ENCODE results near the gene PLA2G2C.
A peak's percentile ranks its signal among the peaks of the same experiment; 100 is the strongest.

Gene PLA2G2C

DNA sequence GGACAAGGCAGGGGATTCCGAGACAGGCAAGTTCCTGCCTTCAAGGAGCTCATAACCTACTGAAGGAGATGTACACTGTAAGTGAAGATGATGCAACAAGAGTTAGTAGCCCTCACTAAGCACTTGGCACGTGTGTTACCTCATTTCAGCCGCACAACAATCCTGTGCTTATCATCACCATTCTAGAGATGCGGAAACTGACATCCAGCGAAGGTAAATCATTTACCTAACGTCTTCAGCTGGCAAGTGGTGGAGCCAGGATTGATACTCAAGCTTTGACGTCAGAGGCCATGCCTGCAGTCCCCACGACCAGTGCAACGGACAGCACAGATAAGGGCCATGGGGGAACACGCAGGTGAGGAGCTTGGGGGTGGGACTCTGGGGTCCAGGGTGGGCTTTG, 3.3 kb downstream of the PLA2G2C start:
- no peak for DNase-seq

DNA sequence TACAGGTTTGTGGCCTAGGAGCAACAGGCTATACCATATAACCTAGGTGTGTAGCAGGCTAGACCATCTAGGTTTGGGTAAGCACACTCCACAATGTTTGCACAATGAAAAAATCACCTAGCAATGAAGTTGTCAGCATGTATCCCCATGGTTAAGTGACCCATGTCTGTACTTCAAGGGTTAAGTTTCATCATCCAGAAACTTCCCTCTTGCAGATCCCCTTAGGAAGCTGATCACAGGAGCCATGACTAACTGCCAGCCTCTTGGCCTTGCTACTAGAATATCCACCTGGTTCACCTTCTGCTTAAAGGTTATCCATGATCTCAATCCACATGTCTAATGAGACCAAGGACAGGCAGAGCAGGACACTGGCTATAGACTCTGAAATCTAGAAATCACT, 3.9 kb downstream of the PLA2G2C start:
- DNase-seq: no peak

DNA sequence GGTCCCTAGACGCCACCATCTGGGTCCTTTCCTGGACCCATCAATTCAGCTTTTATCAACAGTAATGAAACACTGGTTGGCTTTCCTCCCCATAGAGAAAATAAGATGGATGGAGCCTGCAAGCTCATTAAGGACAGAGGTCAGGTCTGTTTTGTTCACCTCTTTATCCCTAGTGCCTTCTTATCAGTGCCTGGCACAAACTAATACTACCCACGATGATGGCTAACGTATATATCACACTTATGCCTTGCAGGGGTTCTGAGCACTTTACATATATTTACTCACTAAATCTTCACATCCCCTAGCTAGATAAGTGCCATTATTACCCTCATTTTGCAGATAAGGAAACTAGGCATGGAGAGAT, 5.5 kb downstream of the PLA2G2C start:
- DNase-seq: no peak

DNA sequence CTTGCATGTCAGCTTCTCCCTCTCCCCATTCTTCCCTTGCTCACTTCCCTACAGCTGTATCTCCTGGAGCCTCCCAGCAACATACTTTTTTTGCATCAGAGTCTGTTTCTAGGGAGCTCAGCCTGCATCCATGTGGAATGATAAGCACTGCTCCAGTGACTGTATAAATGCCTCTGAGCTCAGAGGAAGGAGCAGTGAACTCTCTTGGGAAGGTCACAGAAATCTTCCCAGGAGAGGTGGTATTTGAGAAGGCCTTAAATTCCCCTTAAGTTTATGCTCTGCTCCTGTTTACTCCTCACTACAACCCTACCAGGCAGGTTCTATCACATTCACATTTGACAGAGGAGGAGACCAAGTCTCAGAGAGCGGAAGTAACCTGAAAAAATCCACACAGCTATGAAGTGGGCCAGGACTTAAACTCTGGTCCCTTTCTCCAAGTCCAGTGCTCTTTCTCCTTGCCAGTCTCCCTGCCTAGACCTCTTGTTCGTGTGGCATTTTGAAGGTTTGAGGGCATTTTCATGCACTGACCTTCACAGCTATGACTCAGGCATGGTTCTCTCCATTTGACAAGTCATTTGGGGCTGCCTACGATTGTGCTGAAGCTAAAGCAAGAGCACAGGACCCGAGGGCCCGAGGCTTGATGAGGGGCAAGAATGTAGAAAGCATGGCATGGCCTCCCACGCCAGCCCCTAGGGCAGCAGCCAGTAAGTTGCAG, 6.0 kb downstream of the PLA2G2C start:
- DNase-seq: no peak

DNA sequence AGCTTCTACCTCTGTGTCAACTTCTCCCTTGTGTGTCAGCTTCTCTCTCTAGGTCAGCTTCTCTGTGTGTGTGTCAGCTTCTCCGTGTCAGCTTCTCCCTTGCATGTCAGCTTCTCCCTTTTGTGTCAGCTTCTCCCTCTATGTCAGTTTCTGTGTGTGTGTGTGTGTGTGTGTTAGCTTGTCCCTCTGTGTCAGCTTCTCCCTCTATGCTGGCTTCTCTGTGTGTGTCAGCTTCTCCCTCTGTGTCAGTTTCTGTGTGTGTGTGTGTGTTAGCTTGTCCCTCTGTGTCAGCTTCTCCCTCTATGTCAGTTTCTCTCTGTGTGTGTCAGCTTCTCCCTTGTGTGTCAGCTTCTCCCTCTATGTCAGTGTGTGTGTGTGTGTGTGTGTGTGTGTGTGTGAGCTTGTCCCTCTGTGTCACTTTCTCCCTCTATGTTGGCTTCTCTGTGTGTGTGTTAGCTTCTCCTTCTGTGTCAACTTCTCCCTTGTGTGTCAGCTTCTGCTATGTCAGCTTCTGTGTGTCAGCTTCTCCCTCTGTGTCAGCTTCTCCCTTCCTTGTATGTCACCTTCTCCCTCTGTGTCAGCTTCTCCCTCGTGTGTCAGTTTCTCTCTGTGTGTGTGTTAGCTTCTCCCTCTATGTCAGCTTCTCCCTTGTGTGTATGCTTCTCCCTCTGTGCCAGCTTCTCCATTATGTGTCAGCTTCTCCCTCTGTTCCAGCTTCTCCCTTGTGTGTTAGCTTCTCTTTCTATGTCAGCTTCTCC, 6.8 kb downstream of the PLA2G2C start:
- DNase-seq: no peak

DNA sequence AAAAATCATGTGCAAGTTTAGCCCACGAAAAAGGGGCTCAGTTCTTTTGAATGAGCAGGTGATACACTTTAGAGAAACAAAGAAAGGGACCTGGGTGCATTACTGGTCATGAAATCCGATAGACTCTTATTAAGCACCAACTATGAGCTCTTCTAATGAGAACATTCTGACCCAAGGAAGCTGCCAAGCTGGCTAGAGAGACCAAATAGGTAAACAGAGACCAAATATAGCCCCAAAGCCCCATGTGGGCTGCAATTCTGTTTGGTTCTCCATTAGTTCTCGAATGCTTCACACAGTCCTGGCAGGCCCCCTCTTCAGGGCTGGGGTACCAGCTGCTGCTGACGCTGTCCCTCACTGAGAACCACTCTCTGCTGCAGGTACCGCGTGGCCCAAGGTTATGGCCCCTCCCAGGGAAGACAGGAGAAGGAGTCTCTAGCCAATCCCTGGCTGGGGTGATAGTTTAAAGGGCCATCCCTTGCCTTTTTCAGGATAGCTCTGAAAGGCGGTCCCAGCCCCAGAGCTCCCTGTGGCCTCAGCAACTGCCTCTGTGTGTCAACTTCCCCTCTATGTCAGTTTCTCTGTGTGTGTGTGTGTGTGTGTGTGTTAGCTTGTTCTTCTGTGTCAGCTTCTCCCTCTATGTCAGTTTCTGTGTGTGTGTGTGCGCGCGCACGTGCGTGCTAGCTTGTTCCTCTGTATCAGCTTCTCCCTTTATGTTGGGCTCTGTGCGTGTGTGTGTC, 7.5 kb downstream of the PLA2G2C start:
- peak; percentile 14 for DNase-seq

DNA sequence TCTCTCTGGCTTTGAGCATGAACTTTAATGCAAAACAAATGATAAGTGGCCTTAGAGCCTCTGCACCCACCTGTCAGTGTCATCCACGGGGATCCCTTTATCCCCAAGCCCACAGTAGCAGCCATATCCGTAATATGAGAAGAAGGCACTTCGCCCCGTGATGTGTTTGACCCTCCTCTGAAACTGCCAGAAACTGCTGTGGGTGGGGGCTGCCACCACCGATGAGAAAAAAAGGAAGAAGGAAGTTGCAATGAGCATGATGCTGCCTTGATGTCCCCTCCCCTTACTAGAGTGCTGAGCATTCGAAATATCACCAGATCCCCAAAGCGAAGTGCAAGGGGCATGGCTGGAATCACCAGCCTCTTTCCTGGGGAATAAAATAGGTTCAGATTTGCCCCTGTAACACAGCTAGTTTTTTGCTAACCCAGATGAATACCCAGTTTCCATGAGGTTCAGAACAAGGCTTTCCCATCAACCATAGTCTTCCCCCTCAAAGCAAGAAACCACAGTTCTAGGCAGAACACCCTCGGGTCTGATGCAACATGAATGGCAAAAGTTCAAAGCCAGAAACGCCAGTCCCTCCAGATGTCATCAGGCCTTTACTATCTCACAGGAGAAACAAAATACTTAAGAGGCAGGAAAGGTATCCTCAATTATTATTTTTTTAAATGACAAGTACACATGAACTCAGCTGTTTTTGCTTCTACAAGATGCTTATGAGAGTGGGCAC, 11.2 kb downstream of the PLA2G2C start:
- DNase-seq: peak; percentile 34

DNA sequence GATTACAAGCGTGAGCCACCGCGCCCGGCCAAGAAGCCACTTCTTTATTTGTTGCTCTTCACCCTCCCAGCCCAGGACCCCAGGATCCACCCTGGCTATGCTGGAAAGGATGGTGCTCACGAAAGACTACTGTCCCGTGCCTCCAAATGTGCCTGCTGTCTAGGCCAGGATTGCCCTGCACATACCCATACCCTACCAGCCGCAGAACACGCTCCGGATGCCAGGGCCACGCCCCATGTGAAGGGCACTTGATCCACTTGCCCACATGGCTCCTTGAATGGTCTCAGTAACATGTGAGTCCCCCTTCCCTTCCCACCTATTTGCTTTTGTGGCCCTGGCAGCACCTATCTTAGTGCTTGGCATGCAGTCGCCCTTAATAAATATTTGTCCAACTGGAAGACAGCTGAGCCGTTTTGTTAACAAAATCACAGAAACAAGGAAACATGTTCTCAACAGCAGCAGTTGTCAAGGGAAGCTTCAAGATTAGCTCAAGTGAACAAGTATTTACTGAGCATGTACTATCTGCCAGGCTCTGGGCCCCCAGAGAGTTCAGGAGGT, 14.2 kb downstream of the PLA2G2C start:
- DNase-seq: no peak

DNA sequence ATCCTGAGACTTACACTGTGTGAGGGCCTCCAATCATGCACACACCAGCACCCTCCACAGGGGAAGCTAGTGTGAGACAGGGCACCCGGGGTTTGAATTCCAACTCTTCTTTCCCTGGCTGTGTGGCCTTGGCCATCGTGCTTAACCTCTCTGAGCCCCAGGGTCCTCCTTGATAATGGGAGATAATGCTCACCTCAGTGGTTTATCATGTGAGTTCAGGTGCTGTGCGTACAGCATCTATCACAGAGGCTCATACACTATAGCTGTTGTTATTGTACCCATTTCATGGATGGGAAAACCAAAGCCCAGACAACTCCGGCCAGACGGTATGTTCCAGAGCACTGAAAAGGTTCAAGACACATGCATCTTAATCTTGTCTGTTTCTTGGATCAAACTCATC, 16.4 kb downstream of the PLA2G2C start:
- no peak for DNase-seq

DNA sequence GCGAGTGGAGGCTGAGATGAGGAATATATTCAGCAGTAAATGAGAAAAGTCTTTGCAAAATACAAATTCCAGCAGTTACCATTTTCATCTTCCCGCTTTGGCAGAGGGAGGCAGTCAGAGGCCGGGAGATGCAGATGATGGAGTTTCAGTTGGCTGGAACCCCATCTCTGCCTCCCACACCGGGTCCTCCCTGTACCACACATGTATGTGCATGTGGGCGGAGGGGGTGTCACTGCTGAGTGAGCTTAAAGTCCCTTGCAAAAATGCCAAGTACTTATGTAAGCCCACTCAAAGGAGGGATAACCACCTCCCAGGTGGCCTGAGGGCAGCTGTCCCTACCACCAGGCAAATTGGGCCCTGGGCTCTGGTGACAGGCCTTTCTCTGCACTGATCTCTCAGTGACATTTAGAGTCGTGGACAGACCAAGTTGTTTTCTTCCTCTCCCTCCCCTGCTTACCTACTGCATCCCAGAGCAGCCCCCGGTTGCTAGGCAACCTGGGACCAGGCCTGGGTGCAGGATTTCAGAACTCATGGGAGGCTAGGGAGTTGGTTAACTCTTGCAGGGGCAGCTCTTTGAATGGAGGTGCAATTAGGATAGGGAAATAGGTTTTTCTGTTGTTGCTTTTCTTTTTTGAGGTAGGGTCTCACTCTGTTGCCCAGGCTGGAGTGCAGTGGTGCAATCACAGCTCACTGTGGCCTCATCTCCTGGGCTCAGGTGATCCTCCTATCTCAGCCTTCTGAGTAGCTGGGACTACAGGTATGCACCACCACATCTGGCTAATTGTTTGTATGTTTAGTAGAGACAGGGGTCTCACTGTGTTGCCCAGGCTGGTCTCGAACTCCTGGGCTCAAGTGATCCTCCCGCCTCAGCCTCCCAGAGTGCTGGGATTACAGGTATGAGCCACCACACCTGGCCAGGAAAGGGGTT, 17.5 kb downstream of the PLA2G2C start:
- no peak for DNase-seq

DNA sequence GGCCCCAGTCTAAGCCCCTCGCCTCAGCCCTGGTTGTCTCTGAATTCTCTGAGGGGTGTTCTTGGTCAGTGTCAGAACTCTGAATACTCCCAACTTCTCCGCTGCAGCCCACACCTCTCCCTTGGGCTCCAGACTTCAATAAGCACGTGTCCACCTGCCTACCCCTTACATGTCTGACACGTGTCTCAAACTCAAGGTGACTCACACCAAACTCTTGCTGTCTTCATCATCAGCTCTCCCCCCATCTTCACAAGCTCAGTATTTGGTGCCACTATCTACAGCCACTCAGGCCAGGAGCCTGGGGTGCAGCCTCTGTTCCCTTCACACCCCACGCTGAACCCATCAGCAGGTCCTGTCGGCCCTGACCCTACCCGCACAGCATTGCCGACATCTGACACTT, 19.2 kb downstream of the PLA2G2C start:
- no peak for DNase-seq

DNA sequence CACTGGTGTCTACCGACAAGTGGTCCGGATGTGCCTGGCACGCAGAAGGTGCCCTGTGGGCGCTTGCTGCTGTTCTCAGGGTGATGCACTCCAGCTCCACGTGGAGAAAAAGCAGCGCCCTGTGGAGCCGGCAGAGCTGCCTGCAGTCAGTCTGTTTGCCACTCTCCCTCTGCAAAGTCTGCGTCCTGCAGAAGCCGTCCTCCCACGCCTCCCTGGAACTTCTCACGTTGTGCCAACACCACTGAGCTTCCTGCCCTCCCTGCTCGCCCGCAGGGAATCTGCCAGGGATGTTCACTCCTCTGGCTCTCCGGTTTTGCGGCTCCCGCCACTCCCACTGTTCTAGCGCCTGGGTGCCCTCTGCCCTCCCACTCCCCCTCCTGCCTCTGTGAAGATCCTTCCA, 20.3 kb downstream of the PLA2G2C start:
- DNase-seq: no peak

DNA sequence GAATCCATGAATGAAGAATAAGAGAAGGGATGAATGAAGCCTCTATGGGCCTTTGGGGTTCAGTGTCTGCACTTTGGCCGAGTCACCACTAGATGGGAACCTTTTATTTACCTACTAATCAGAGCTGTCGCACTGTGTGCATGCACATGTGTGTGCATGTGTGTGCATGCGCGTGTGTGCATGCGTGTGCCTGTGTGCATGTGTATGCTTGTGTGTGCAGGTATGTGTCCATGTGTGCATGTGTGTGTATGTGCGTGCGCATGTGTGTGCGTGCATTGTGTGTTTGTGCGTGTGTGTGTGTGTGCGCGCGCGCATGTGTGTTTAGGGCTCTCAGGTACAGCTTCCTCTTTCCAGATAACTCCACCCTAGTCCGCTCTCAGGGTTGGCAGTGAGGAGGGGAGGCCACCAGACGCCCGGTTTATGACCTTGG, 20.8 kb downstream of the PLA2G2C start:
- no peak for DNase-seq

DNA sequence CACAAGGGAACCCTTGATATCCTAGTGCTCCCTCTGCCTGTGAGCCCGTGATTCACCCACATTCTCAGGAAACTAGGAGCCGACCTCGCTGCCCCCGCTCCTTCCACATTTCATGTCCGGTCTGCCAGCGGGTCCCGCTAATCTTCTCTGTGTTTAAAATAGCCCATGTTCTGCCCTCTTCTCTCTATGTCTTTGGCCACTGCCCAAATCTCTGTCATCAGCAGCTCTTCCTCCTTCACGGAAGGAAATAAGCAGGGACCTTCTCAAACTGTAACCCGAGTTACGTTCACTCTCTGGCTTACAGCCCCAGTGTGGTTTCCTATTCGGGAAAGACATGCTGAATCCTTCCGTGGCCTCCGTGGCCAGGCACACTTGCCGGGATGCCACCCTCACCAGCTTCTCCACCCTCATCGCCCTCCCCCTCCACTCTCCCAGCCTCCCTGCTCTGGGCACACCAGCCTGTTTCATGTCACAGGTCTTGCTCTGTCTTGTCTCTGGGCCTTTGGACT, 21.6 kb downstream of the PLA2G2C start:
- DNase-seq: no peak

DNA sequence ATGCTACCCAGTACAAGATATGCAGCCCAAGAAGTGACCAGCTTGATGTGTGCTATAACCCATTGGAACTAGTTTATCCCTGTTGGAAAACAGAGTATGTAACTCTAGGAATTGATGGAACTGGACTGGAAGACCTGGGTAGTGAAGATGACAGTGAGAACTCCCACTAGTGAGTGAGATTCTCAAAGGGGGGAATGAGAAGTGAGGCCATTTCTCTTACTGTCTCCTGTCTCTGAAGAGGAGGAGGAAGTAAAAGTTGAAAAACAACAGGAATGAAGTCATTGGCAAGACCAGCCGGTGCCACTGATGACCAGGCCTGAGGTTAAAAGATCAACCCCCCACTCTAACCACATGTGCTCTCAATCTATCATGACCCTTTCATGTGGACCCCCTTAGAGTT, 26.3 kb downstream of the PLA2G2C start:
- no peak for DNase-seq

DNA sequence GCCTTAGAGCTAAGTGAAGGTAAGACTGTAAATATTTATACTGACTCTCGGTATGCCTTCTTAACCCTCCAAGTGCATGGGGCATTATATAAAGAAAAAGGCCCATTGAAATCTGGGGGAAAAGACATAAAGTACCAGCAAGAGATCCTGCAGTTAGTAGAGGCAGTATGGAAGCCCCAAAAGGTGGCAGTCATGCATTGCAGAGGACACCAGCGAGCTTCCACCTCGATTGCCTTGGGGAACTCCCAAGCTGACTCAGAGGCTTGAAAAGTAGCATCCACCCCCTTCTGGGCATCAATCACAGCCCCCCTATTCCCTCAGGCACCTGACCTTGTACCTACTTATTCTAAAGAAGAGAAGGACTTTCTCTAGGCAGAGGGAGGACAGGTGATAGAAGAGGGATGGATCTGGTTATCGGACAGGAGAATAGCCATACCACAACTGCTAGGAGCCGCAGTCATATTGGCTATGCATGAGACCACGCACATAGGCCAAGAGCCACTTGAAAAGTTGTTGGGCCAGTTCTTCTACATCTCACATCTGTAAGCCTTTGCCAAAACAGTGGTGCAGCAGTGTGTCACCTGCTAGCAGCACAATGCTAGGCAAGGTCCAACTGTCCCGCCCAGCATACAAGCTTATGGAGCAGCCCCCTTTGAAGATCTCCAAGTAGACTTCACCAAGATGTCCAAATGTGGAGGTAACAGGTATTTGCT, 27.8 kb downstream of the PLA2G2C start:
- DNase-seq: no peak

DNA sequence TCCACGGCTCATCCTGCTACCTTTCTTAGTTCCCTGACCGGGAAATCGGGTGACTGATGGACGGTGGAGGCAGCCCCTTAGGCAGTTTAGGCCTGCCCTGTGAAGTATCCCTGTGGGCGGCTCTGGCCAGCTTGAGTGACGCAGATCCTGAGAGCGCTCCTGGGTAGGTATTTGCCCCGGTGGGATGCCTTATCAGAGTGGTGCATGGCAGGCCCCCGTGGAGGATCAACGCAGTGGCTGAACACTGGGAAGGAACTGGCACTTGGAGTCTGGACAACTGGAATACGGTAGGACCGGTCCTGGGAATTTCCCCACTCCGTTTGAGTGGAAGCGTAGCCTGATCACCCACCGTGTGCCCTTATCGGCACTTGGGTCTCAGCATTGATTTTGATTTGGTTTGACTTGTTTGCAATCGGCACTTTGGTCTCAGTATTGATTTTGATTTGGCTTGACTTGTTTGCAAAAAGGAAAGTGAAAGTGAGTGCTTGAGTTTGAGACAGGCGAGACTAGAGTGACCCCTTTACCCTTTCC, 32.0 kb downstream of the PLA2G2C start:
- no peak for DNase-seq

DNA sequence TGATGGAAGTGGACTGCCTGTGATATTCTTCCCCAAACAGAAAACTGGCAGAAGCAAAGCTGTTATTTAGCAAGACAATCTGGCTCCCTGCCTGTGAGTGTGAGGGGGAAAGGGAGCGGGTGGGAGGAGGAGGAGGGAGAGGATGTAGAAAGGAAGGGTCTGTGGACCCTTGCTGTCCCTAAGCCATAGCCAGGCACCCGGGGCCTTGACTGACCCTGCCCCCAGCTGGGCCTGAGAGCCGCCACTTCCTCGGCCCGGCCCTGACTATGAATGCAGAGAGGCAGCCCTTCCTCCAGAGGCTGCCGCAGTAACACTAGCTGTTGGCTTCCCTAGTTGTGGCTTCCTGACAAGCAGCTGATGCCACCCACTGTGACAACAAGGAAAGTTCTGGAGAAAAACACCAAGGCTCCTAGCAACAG, 33.3 kb downstream of the PLA2G2C start:
- peak; percentile 29 for DNase-seq

DNA sequence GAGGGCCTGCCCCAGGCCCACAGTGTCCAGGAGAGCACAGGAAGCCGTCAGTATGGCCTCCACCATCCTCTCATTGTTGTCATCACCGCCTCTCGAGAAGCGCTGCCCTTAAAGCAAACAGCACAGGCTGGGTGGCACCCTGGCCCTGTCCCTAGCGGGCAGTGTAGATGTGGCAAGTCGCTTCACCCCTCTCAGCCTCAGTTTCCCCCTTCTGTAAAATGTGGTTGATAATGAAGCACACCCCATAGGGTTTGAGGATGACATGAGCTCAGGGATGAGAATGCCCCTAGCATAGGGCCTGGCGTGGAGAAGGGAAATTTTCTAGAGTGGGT, 33.8 kb downstream of the PLA2G2C start:
- DNase-seq: no peak

DNA sequence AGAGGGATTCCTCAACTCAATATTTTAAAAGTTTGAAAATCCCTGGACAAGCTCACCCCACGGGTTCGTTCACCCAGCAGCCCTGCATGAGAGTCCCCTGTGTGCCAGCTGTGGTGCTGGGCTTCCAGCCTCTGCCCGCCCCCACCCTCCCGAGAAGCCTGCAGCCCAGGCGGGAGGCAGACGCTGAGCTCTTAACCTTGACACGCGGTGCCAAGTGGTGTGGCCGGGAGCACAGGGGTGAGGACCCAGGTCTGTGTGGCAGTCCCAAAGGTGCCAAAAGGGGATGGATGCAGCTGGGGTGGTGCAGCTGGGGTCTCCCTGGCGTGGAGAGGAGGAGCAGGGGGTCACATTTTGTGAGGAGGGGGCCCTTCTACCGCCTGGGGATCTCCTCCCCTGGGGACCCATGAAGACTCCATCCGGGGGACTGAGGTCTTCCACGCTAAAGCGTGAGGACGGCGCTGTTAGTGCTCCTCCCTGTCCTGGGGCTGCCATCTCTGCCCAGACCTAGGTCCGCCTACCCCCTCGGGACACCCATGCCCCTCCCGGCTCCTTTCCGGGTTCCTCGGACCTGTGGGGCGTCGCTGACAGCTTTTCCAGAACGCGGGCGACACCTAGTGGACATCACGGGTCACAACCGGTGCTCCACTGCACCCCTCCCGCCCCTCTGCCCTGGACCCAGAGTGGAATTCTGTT, 34.3 kb downstream of the PLA2G2C start:
- DNase-seq: peak; percentile 82

Measured in suppressor macrophage treated with lipopolysaccharide for 4 hours (primary cell).